Heart right ventricle (tissue), 16 donors: ENCODE results near the gene CDK11B. TPM values are rescaled to one million over a fixed set of nuclear protein-coding genes. Genes with fewer than 3 reads are reported as not detected.
A peak's percentile ranks its signal among the peaks of the same experiment; 100 is the strongest.

ENCODE experiments used
- ATAC-seq, 8 donors: fragments of 200-7000 bp; cut with Tn5 transposase; one replicate each; pipeline ENCODE4 v1.9.1; 2020; ENCODE audit warnings: mild to moderate bottlenecking in 8 of 8, moderate library complexity in 8 of 8, moderate number of reproducible peaks in 1 of 8
- DNase-seq, 2 donors: peaks; one replicate each; pipeline ENCODE4 v3.0.0-alpha.2; 2020
- H3K27ac ChIP-seq, 10 donors: fragments of 200-600 bp; sonication (generic) in 2 of 10; one replicate each; pipeline versions ENCODE4 v1.5.0 to v1.8.0; 2020 to 2022; ENCODE audit warnings: mild to moderate bottlenecking in 3 of 10
- H3K27me3 ChIP-seq, 7 donors: fragments of 200-600 bp; one replicate each; pipeline ENCODE4 v1.8.0; 2021 to 2022; ENCODE audit warnings: mild to moderate bottlenecking in 2 of 7
- H3K36me3 ChIP-seq, 9 donors: fragments of 200-600 bp; sonication (generic) in 1 of 9; one replicate each; pipeline versions ENCODE4 v1.5.0 to v1.8.0; 2020 to 2022; ENCODE audit warnings: mild to moderate bottlenecking in 2 of 9
- H3K4me1 ChIP-seq, 9 donors: fragments of 200-600 bp; sonication (generic) in 1 of 9; one replicate each; pipeline versions ENCODE4 v1.5.0 to v1.8.0; 2020 to 2022; ENCODE audit warnings: mild to moderate bottlenecking in 4 of 9
- H3K4me3 ChIP-seq, 10 donors: fragments of 200-600 bp; sonication (generic) in 2 of 10; one replicate each; pipeline versions ENCODE4 v1.5.0 to v1.8.0; 2020 to 2022; ENCODE audit warnings: mild to moderate bottlenecking in 7 of 10, moderate library complexity in 2 of 10
- H3K9me3 ChIP-seq, 11 donors: fragments of 200-600 bp in 10 of 11; sonication (generic) in 2 of 11; one replicate each; pipeline versions ENCODE4 v1.5.0 to v1.8.0; 2013 to 2022; ENCODE audit warnings: mild to moderate bottlenecking in 2 of 11, control low read depth in 1 of 11, moderate library complexity in 1 of 11
- WGBS, 2 donors: extraction: QIAGEN DNeasy Blood & Tissue Kit; methylation state at CpG; one replicate each; pipeline ENCODE4 v1.1.7; 2013; ENCODE audit warnings: inconsistent platforms in 1 of 2; 5-methylcytosine and 5-hydroxymethylcytosine counted together
- intact Hi-C, 10 donors: fragments of 100-400 bp; cut with DNase I; formaldehyde crosslinking; loops; one replicate each; pipeline versions ENCODE4 v1.11.1 to v1.14.2; 2022
- polyA plus RNA-seq, 2 donors: library from polyadenylated mRNA; stranded (reverse); fragments of 200-250 nt; gene quantifications; one replicate each; pipeline ENCODE4 v1.2.3, GENCODE V29; 2013
- total RNA-seq, 10 donors: library from RNA; stranded (reverse); fragmentation: NEBNext Ultra II Directional in 3 of 10; extraction: Animal tissue kit (Norgen Biotek cat#: 25700) in 3 of 10; gene quantifications; one replicate each; pipeline versions ENCODE4 v1.2.1 to v1.2.4, GENCODE V29; 2021 to 2023
- TF ChIP-seq, protein P1 (sequence below), 9 donors: fragments of 200-600 bp; sonication (generic) in 2 of 9; IDR thresholded peaks; one replicate each; pipeline versions ENCODE4 v1.5.0 to v1.8.0; 2021 to 2022; ENCODE audit warnings: antibody characterized with exemption in 9 of 9, mild to moderate bottlenecking in 5 of 9, moderate library complexity in 1 of 9
- donor health status: Arrhythmogenic right ventricular cardiomyopathy.
- donor health status: ischemic (EF 13 %, LVEDD 7.1; RV severe dilation, severe dysfunction).
- donor health status: healthy with polysubstance abuse.
- donor health status: DM: no; HTN: yes; CAD: no.
- donor health status: DM: no; HTN: no; CAD: no.
- donor health status: ischemic (EF 25% LVEDD 6.9; RV normal size, moderate dysfunction).
- donor health status: ischemic (EF 25% LVEDD 5.7; RV mildly dilated, moderate dysfunction).
- donor health status: healthy.
- donor health status: DM: yes; HTN: yes; CAD: no.
- donor health status: Ischemic cardiomyopathy.
- donor health status: ischemic (EF 35%, LVEDD 5.7; RV mildly dilated, moderate dysfunction).
- donor health status: nonischemic (EF 11% LVEDD 7.7; RV severe dilation, severe dysfunction).
- donor health status: DM: yes; HTN: yes; CAD: no.
- donor health status: PGD.
- donor health status: ischemic (EF 29% LVEDD 5.4; RV normal size, mild dysfunction).
- donor health status: nonischemic (EF 23%, LVEDD 6.1; RV moderate dilation, normal function).

Gene CDK11B
- total and polyA plus RNA-seq, 12 donors = 20.9 to 34.1 (median 24.2) TPM

DNA sequence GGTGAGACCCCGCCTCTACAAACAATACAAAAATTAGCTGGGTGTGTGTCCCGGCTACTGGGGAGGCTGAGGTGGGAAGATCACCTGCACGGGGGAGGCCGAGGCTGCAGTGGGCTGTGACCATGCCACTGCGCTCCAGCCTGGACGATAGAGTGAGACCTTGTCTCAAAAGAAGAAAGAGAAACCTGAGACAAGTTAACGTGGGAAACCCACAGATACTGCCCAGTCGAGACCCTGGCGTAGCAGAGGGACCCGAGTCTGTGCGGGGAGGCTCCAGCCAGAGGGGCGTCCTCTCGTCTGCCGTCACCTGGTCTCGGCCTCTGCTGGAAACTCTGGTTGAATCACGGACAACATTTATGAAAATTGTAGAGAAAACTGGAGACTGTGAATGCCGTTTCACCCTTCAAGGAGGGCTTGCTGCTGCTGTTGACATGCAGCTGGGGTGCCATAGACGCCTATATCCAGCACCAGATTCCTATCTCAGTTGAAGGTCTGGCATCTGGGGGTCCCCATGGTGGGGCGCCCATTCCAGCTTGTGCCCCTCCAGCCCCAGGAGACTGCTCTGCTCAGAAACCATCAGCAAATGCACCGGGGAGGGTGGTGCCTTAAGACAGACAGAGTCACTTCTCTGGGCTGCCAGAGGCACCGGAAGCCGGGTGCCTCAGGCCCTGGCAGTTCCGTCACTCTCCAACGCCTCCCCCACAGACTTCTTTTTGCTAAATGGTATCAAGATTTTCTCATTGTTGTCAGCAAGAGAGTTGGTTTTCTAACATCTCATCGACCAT, 13.6 kb upstream of the CDK11B start:
- H3K27me3 ChIP-seq = no peaks in the 10 kb centered on the region
- intact Hi-C loops = no loop called here
- no peaks in the 10 kb centered on the region for H3K9me3 ChIP-seq
- no peak overlapping the region for H3K27ac ChIP-seq
- H3K4me1 ChIP-seq = peaks cover 0 to 19% (median 0%) of the 10 kb centered on the region in 9 donors
- H3K4me3 ChIP-seq = no peak overlapping the region
- TF ChIP-seq, protein P1, sequence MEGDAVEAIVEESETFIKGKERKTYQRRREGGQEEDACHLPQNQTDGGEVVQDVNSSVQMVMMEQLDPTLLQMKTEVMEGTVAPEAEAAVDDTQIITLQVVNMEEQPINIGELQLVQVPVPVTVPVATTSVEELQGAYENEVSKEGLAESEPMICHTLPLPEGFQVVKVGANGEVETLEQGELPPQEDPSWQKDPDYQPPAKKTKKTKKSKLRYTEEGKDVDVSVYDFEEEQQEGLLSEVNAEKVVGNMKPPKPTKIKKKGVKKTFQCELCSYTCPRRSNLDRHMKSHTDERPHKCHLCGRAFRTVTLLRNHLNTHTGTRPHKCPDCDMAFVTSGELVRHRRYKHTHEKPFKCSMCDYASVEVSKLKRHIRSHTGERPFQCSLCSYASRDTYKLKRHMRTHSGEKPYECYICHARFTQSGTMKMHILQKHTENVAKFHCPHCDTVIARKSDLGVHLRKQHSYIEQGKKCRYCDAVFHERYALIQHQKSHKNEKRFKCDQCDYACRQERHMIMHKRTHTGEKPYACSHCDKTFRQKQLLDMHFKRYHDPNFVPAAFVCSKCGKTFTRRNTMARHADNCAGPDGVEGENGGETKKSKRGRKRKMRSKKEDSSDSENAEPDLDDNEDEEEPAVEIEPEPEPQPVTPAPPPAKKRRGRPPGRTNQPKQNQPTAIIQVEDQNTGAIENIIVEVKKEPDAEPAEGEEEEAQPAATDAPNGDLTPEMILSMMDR (IDR thresholded peaks at IDR 0.05) = no peak
- WGBS, 2 donors = 95 to 96% methylated on average over 25 of the region's 25 CpGs
- DNase-seq (no peak), ATAC-seq (no peak)
- H3K36me3 ChIP-seq = peaks cover 0 to 71% (median 5%) of the 10 kb centered on the region in 9 donors

DNA sequence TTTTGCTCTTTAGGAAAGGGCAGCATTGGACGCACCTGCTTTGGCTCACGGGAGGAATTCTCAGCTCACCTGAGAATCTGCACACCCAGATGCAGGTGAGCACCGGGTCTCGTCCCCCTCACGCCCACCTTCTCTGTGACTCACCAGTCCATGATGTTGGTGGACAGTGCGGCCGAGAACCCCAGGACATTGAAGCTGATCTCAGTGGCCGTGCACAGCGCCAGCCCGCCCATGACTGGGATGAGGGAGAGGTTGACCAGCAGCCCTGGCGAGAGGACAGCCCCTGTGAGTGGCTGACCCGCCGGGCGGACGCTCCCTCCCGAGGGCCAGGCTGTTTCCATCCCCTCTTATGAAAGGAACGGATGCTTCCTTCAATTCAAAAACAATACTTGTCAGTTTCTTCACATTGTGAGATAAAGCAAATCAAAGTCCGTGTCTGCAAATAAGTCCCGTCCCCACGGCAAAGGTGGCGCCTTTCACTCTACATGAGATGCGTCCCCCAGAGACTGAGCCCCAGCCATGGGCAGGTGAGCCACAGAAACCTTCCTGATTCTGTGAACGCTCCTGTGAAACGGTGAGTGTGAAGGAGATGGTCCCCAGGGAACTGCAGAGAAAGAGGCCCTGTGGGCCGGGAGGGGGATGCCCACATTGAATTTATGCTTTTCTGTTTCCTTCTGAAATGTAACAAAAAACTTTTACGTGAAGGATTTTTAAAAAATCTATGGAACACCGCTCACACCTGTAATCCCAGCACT, 12.7 kb upstream of the CDK11B start:
- Histone ChIP-seq H3K4me1 (peaks cover 0 to 17% (median 0%) of the 10 kb centered on the region in 9 donors), H3K36me3 (peaks cover 0 to 77% (median 5%) of the 10 kb centered on the region in 9 donors), H3K9me3 (no peaks in the 10 kb centered on the region), H3K27me3 (no peaks in the 10 kb centered on the region), H3K4me3 (no peak overlapping the region), H3K27ac (no peak overlapping the region)
- TF ChIP-seq, protein P1 (IDR thresholded peaks at IDR 0.05) = no peak
- 87 to 89% methylated on average over 27 of the region's 27 CpGs for WGBS, 2 donors
- intact Hi-C loops = no loop called here
- ATAC-seq (no peak), DNase-seq (no peak)

DNA sequence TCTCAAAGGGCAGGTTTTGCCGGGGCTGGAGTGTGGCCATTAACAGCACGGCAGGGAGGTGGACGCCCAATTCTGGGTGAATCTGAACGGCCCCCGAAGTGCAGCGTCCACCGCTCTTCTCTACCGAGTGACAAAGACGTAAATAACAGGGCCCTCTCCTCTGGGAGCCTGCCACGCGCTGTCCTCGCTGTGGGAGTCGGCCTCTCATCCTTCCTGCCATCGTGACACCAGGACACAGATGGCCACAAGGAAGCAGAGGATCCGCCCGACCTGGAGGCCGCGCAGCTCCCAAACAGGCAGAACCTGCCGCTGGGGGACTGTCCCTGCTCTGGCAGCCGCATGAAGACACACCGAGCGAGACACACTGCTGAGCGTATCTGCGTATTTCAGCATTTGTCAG, 12.1 kb upstream of the CDK11B start:
- ATAC-seq = peak in 1 of 8 donors; percentile 19
- Histone ChIP-seq H3K4me3 (no peak overlapping the region), H3K4me1 (peaks cover 0 to 17% (median 0%) of the 10 kb centered on the region in 9 donors), H3K9me3 (no peaks in the 10 kb centered on the region), H3K36me3 (peaks cover 0 to 84% (median 9%) of the 10 kb centered on the region in 9 donors), H3K27ac (peak overlapping the region in 4 of 10 donors; percentile 47 to 78 (median 70)), H3K27me3 (no peaks in the 10 kb centered on the region)
- intact Hi-C loops = no loop called here
- TF ChIP-seq, protein P1 (IDR thresholded peaks at IDR 0.05) = no peak
- no peak for DNase-seq
- WGBS, 2 donors = 80 to 82% methylated on average over 24 of the region's 24 CpGs
